GM12872 (cell line): ENCODE results near the gene RCBTB2.

Experiments
- CTCF ChIP-seq: IDR thresholded peaks from 3 replicates; pipeline ENCODE4 v1.5.1; 2011; ENCODE audit warnings: low read depth, mild to moderate bottlenecking, low read length, moderate library complexity; ENCODE audit not compliant: insufficient read depth

The RCBTB2 gene

GRCh38 chr13:48568370-48569103 is 35.7 kb upstream of the RCBTB2 start:
- TF ChIP-seq CTCF = no peak

- TF ChIP-seq CTCF = no peak
Observed at GRCh38 chr13:48567515-48568369, 34.9 kb upstream of the RCBTB2 start.

- no peak for TF ChIP-seq CTCF
Observed at GRCh38 chr13:48564056-48564455, 31.2 kb upstream of the RCBTB2 start.

- no peak for TF ChIP-seq CTCF
Observed at GRCh38 chr13:48563626-48564025, 30.7 kb upstream of the RCBTB2 start.

- no peak for TF ChIP-seq CTCF
Observed at GRCh38 chr13:48562296-48563066, 29.6 kb upstream of the RCBTB2 start.

GRCh38 chr13:48561466-48562235 is 28.8 kb upstream of the RCBTB2 start:
- no peak for TF ChIP-seq CTCF
